NCI-H2196 (cell line): Measurements from ENCODE around the gene RABL2B.
"Not testable (repeated sequence)": the region's sequence is repeated elsewhere in the genome, so short reads cannot be mapped to it uniquely, and the experiment has no call there.

Experiments
- DNase-seq: peaks from one replicate; lab custom pipeline; 2025; ENCODE audit not compliant: unreplicated experiment; lab: John Stamatoyannopoulos, UW

Gene RABL2B

GRCh38 chr22:50783033-50783879 lies at the start of gene RABL2B:
Gene RABL2B, minus strand, starts transcription at chr22:50783636. Its CDS starts 1,342 bp downstream, at chr22:50782294.
- DNase-seq = peak; percentile 83

- DNase-seq = not testable (repeated sequence)
Observed at GRCh38 chr22:50786936-50787335, 3.5 kb upstream of the RABL2B start.

- not testable (repeated sequence) for DNase-seq
Observed at GRCh38 chr22:50785289-50785688, 1.9 kb upstream of the RABL2B start.

GRCh38 chr22:50783880-50784276 lies 442 bp upstream of the RABL2B start:
- DNase-seq = not testable (repeated sequence)

- not testable (repeated sequence) for DNase-seq
Observed at GRCh38 chr22:50782253-50782652, 1.2 kb downstream of the RABL2B start.

GRCh38 chr22:50780244-50780643 lies 3.2 kb downstream of the RABL2B start:
- not testable (repeated sequence) for DNase-seq

- not testable (repeated sequence) for DNase-seq
Observed at GRCh38 chr22:50777631-50778030, 5.8 kb downstream of the RABL2B start.

- not testable (repeated sequence) for DNase-seq
Observed at GRCh38 chr22:50775132-50775531, 8.3 kb downstream of the RABL2B start.

- DNase-seq = not testable (repeated sequence)
Observed at GRCh38 chr22:50764288-50764687, 19.1 kb downstream of the RABL2B start.

GRCh38 chr22:50761829-50762228 lies 21.6 kb downstream of the RABL2B start:
- DNase-seq = not testable (repeated sequence)

GRCh38 chr22:50759597-50760341 lies 23.7 kb downstream of the RABL2B start:
- DNase-seq = peak; percentile 21

GRCh38 chr22:50756949-50757491 lies 26.4 kb downstream of the RABL2B start:
- DNase-seq = not testable (repeated sequence)

GRCh38 chr22:50756406-50756805 lies 27.0 kb downstream of the RABL2B start:
- DNase-seq = not testable (repeated sequence)

GRCh38 chr22:50755251-50755650 lies 28.2 kb downstream of the RABL2B start:
- DNase-seq = not testable (repeated sequence)

GRCh38 chr22:50749302-50750074 lies 33.9 kb downstream of the RABL2B start:
- DNase-seq = not testable (repeated sequence)

- DNase-seq = not testable (repeated sequence)
Observed at GRCh38 chr22:50748630-50749029, 34.8 kb downstream of the RABL2B start.

GRCh38 chr22:50747521-50747920 lies 35.9 kb downstream of the RABL2B start:
- DNase-seq = not testable (repeated sequence)

GRCh38 chr22:50744424-50744823 lies 39.0 kb downstream of the RABL2B start:
- not testable (repeated sequence) for DNase-seq

GRCh38 chr22:50740714-50741113 lies 42.7 kb downstream of the RABL2B start:
- not testable (repeated sequence) for DNase-seq

GRCh38 chr22:50739894-50740293 lies 43.5 kb downstream of the RABL2B start:
- DNase-seq = peak; percentile 38

GRCh38 chr22:50739279-50739691 lies 44.2 kb downstream of the RABL2B start:
- no peak for DNase-seq
